K562 (cell line): ENCODE data around the gene BCL11A.

Experiments used
- BHLHE40 ChIP-seq: IDR thresholded peaks from 2 replicates; pipeline ENCODE4 v1.6.1; 2011; ENCODE audit warnings: low read length, improper control_type of control experiment
- KLF10 ChIP-seq: fragments of 250-450 bp; sonication (Bioruptor Pico); IDR thresholded peaks from 2 replicates; pipeline ENCODE4 v1.6.1; 2021; ENCODE audit warnings: matching md5 sums
- RBBP5 ChIP-seq: fragments of 200-600 bp; sonication (generic); IDR thresholded peaks from 2 replicates; pipeline ENCODE4 v1.6.1; 2012; ENCODE audit warnings: borderline replicate concordance, mild to moderate bottlenecking, low read length, control low read depth, inconsistent platforms; ENCODE audit not compliant: insufficient read depth, poor library complexity, severe bottlenecking
- TF ChIP-seq, protein P1 (sequence below): sonication (generic); formaldehyde crosslinking; IDR thresholded peaks from 2 replicates; pipeline ENCODE4 v1.8.1; 2023; ENCODE audit warnings: mild to moderate bottlenecking, missing genetic modification reagents, moderate library complexity

DNA sequence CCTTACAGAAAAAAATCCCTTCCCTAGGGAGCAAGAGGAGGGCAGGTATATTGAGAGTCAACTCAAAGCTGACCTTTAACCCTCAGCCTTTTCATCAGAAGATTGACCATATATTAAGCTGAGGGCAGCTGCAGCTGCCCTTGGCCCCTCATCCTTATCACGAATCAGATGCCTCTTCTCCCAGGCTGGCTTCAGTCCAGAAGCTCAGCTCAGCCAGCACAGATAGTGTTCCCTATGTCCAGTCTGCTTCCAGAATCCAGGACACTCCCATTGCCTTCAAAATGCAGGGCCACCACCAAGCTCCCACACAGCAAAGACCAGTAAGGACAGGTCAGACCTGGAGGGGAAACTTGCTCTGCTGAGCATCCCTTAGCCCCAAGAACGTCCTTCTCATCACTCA lies 146.1 kb downstream of the BCL11A start:
- no peak for TF ChIP-seq KLF10
- TF ChIP-seq, protein P1, sequence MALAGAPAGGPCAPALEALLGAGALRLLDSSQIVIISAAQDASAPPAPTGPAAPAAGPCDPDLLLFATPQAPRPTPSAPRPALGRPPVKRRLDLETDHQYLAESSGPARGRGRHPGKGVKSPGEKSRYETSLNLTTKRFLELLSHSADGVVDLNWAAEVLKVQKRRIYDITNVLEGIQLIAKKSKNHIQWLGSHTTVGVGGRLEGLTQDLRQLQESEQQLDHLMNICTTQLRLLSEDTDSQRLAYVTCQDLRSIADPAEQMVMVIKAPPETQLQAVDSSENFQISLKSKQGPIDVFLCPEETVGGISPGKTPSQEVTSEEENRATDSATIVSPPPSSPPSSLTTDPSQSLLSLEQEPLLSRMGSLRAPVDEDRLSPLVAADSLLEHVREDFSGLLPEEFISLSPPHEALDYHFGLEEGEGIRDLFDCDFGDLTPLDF, result no peak
- no peak for TF ChIP-seq RBBP5
- no peak for TF ChIP-seq BHLHE40
